Kidney epithelial cell (primary cell): Measurements from ENCODE around the gene JMJD8. TPM values are rescaled to one million over a fixed set of nuclear protein-coding genes. Genes with fewer than 3 reads are reported as not detected.
"Not testable (repeated sequence)": the region's sequence is repeated elsewhere in the genome, so short reads cannot be mapped to it uniquely, and the experiment has no call there.

ENCODE experiments used
- DNase-seq: peaks from one replicate; pipeline ENCODE4 v3.0.0-alpha.2; 2010; ENCODE audit warnings: low read depth
- H3K27me3 ChIP-seq: 2 replicates; pipeline ENCODE4 v1.6.0; 2011; ENCODE audit warnings: low read length; ENCODE audit not compliant: control insufficient read depth, insufficient read depth
- H3K36me3 ChIP-seq: 2 replicates; pipeline ENCODE4 v1.5.1; 2011; ENCODE audit warnings: low read length; ENCODE audit not compliant: control insufficient read depth, insufficient read depth
- H3K4me3 ChIP-seq: 2 replicates; pipeline ENCODE4 v1.5.1; 2011; ENCODE audit warnings: low read depth, mild to moderate bottlenecking, control low read depth, low read length
- CTCF ChIP-seq: IDR thresholded peaks from 2 replicates; pipeline ENCODE4 v1.5.1; 2011; ENCODE audit warnings: mild to moderate bottlenecking, moderate library complexity, low read length, control low read depth, inconsistent platforms; ENCODE audit not compliant: insufficient read depth, poor library complexity, severe bottlenecking
- total RNA-seq: library from RNA; depleted of rRNA; stranded (reverse); fragments of >200 nt; gene quantifications from 2 replicates; pipeline ENCODE4 v1.2.3, GENCODE V29; 2015

The JMJD8 gene
- total RNA-seq, 1 donor from 2014 or later, result 59.4 TPM

GRCh38 chr16:715477-716199 is 31.5 kb upstream of the JMJD8 start:
- DNase-seq, result no peak
- Histone ChIP-seq H3K27me3 (peaks cover 8% of the 10 kb centered on the region), H3K4me3 (peak overlapping the region; percentile 55), H3K36me3 (no peaks in the 10 kb centered on the region)
- TF ChIP-seq CTCF, result no peak

- H3K4me3 ChIP-seq, result peak within 1 kb of the TSS; percentile 55
- DNase-seq, result no peak
These were observed 30.7 kb upstream of the JMJD8 start, which contains the start of gene METRN for GRCh38 chr16:714558-715476. METRN (plus strand) TSS chr16:715118; CDS start chr16:715290, 172 bp downstream.

GRCh38 chr16:714079-714478 is 29.9 kb upstream of the JMJD8 start:
- TF ChIP-seq CTCF, result no peak
- no peaks in the 10 kb centered on the region for H3K36me3 ChIP-seq
- no peak overlapping the region for H3K4me3 ChIP-seq
- DNase-seq, result no peak
- H3K27me3 ChIP-seq, result peaks cover 24% of the 10 kb centered on the region

More at GRCh38 chr16:714558-715476, 30.7 kb upstream of the JMJD8 start, which contains the start of gene METRN:
- TF ChIP-seq CTCF, result no peak
- Histone ChIP-seq H3K27me3 (peaks cover 16% of the 10 kb centered on the region), H3K36me3 (no peaks in the 10 kb centered on the region)

- H3K36me3 ChIP-seq, H3K4me3 ChIP-seq: not testable (repeated sequence)
- peak; percentile 53 for TF ChIP-seq CTCF
- H3K27me3 ChIP-seq, result peaks cover 36% of the 10 kb centered on the region
- peak; percentile 94 for DNase-seq
These were observed 28.7 kb upstream of the JMJD8 start for GRCh38 chr16:712740-713250.

GRCh38 chr16:711548-712320 is 27.6 kb upstream of the JMJD8 start:
- H3K4me3 ChIP-seq, result no peak overlapping the region
- H3K36me3 ChIP-seq, result no peaks in the 10 kb centered on the region
- H3K27me3 ChIP-seq, result peaks cover 47% of the 10 kb centered on the region
- DNase-seq, result no peak
- peak; percentile 88 for TF ChIP-seq CTCF
